HG03175 (cell line): ENCODE results near the gene SHC1.
"Not testable (repeated sequence)": the region's sequence is repeated elsewhere in the genome, so short reads cannot be mapped to it uniquely, and the experiment has no call there.

Source experiments
- ATAC-seq: cut with Tn5 transposase; IDR thresholded peaks from one replicate; pipeline ENCODE4 v1.9.1; 2021; ENCODE audit warnings: mild to moderate bottlenecking, moderate library complexity; ENCODE audit not compliant: unreplicated experiment

Gene SHC1

GRCh38 chr1:154996966-154997701 lies 26.6 kb upstream of the SHC1 start:
- no peak for ATAC-seq

GRCh38 chr1:154995301-154995983 lies 24.9 kb upstream of the SHC1 start:
- not testable (repeated sequence) for ATAC-seq

GRCh38 chr1:154994591-154994990 lies 24.0 kb upstream of the SHC1 start:
- no peak for ATAC-seq

- no peak for ATAC-seq
Measured at GRCh38 chr1:154994269-154994587, 23.7 kb upstream of the SHC1 start.

- ATAC-seq, result no peak
Measured at GRCh38 chr1:154993572-154994268, 23.2 kb upstream of the SHC1 start, which contains the start of gene LENEP. LENEP (plus strand) TSS chr1:154993586; CDS start chr1:154993608, 22 bp downstream.

- ATAC-seq, result no peak
Measured at GRCh38 chr1:154992721-154993571, 22.4 kb upstream of the SHC1 start.

- ATAC-seq, result no peak
Measured at GRCh38 chr1:154990276-154990675, 19.7 kb upstream of the SHC1 start.

- no peak for ATAC-seq
Measured at GRCh38 chr1:154989195-154989860, 18.8 kb upstream of the SHC1 start.

- no peak for ATAC-seq
Measured at GRCh38 chr1:154988058-154988954, 17.8 kb upstream of the SHC1 start.

- ATAC-seq, result no peak
Measured at GRCh38 chr1:154987326-154987725, 16.8 kb upstream of the SHC1 start.

GRCh38 chr1:154986736-154987135 lies 16.2 kb upstream of the SHC1 start:
- ATAC-seq, result not testable (repeated sequence)

- no peak for ATAC-seq
Measured at GRCh38 chr1:154983776-154984466, 13.4 kb upstream of the SHC1 start.

GRCh38 chr1:154982897-154983648 lies 12.5 kb upstream of the SHC1 start, which contains the start of gene FLAD1:
FLAD1 (plus strand) TSS chr1:154983344; CDS start chr1:154983695, 351 bp downstream.
- peak; percentile 99 for ATAC-seq

- ATAC-seq, result no peak
Measured at GRCh38 chr1:154982341-154982740, 11.8 kb upstream of the SHC1 start.

GRCh38 chr1:154978360-154978759 lies 7.8 kb upstream of the SHC1 start:
- ATAC-seq, result no peak

GRCh38 chr1:154977762-154978161 lies 7.2 kb upstream of the SHC1 start:
- ATAC-seq, result not testable (repeated sequence)

- no peak for ATAC-seq
Measured at GRCh38 chr1:154975409-154976059, 5.0 kb upstream of the SHC1 start.
